ENCODE measurements around the gene DPP10.

Gene DPP10

DNA sequence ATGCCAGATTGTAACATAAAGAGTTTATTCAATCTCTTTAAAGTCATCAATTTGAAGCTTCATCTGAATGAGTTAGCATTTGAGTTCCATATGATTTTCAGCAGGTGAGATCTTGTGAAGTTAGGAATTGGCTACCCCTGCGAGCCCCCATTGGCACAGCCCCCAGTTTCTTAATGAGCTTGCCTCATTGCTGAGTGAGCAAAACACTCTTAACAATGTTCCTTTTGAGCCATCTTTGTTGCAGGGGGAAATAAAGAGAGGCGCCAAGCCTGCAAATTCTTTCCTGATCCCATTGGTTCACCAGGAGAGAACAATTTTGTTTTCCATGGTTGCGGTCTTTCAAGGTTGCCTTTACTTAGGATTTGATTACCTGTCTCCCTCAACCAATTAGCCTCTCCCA, 18.7 kb downstream of the DPP10 start:
- TF ChIP-seq TAF1 (IDR thresholded peaks at IDR 0.05; ENCODE audit: borderline replicate concordance, low read depth, low read length) (no peak), POLR2A (IDR thresholded peaks at IDR 0.05; ENCODE audit: low read depth, low read length) (no peak), POLR2AphosphoS5 (IDR thresholded peaks at IDR 0.05; ENCODE audit: low read depth, low read length) (no peak)
- DNase-seq (ENCODE audit: insufficient read length) (no peak), FAIRE-seq (no peak)

DNA sequence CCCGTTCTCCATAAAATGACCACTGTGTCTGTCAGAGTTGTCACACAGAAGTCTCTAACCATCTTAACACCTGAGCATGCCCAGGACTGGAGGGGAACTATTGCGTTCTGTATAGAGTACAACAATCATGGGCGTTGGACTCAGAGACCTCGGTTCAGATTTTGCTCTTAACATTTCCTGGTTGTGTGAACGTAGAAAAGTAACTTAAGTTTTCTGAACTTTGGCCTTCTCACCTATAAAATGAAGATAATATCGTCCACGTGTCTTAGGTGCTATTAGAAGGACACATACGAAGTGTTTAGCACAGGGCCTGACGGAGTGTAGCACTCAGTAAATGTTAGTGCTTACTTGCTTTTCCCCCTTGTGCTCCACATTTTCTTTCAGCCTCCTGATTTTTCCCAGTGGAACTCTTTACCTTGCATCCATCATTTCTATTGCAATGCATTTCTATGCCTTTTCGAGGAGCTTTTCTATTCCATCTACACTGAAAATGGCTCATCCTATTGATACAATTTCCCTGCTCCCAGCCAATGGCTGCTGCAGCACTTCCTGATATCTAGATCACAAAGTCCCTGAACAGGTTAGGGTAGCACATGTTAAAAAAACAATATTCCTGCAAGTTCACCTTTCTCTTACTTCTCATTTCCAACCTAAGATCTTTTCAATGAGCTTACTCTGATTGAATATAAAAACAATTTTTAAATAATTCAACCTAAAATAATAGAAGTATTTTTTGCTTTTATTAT, 22.7 kb downstream of the DPP10 start:
- TF ChIP-seq TAF1 (IDR thresholded peaks at IDR 0.05; ENCODE audit: borderline replicate concordance, low read depth, low read length) (no peak), POLR2A (IDR thresholded peaks at IDR 0.05; ENCODE audit: low read depth, low read length) (no peak), POLR2AphosphoS5 (IDR thresholded peaks at IDR 0.05; ENCODE audit: low read depth, low read length) (no peak)
- FAIRE-seq (no peak), DNase-seq (ENCODE audit: insufficient read length) (no peak)

- no peak for TF ChIP-seq TAF1 (IDR thresholded peaks at IDR 0.05; ENCODE audit: borderline replicate concordance, low read depth, low read length)
- no peak for TF ChIP-seq POLR2A (IDR thresholded peaks at IDR 0.05; ENCODE audit: low read depth, low read length)
- no peak for TF ChIP-seq POLR2AphosphoS5 (IDR thresholded peaks at IDR 0.05; ENCODE audit: low read depth, low read length)
- no peak for DNase-seq (ENCODE audit: insufficient read length)
- FAIRE-seq, result no peak
Observed at GRCh38 chr2:114468343-114468742, 25.9 kb downstream of the DPP10 start.

DNA sequence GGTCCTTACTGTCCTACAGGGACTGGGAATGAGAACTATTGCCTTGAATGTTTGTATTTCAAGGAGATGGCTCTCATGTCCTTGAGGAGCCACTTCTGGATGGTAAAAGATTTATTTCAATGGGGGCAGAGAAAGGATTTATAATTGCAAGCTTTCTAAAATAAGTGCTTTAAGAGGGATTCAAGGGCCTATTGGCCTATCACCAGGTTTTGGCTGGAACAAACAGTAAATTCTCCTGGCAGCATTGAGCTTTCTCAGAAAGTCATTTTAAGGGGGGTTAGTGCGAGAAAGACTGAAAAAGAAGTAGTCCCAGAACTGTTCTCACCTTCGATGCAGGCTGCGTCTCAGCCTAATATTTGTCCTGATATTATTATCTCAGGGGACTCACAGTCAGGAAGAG, 29.8 kb downstream of the DPP10 start:
- no peak for TF ChIP-seq POLR2A (IDR thresholded peaks at IDR 0.05; ENCODE audit: low read depth, low read length)
- no peak for DNase-seq (ENCODE audit: insufficient read length)
- no peak for FAIRE-seq

GRCh38 chr2:114472726-114473125, 30.3 kb downstream of the DPP10 start:
- FAIRE-seq, result no peak
- TF ChIP-seq POLR2AphosphoS5 (IDR thresholded peaks at IDR 0.05; ENCODE audit: low read depth, low read length) (no peak), POLR2A (IDR thresholded peaks at IDR 0.05; ENCODE audit: low read depth, low read length) (no peak), TAF1 (IDR thresholded peaks at IDR 0.05; ENCODE audit: borderline replicate concordance, low read depth, low read length) (no peak)
- DNase-seq (ENCODE audit: insufficient read length), result no peak

- DNase-seq (ENCODE audit: insufficient read length) (no peak), FAIRE-seq (no peak)
- TF ChIP-seq TAF1 (IDR thresholded peaks at IDR 0.05; ENCODE audit: borderline replicate concordance, low read depth, low read length), result no peak
- no peak for TF ChIP-seq POLR2A (IDR thresholded peaks at IDR 0.05; ENCODE audit: low read depth, low read length)
- TF ChIP-seq POLR2AphosphoS5 (IDR thresholded peaks at IDR 0.05; ENCODE audit: low read depth, low read length), result no peak
Observed at GRCh38 chr2:114488841-114489530, 46.5 kb downstream of the DPP10 start.

- DNase-seq (ENCODE audit: insufficient read length) (no peak), FAIRE-seq (no peak)
- TF ChIP-seq POLR2AphosphoS5 (IDR thresholded peaks at IDR 0.05; ENCODE audit: low read depth, low read length) (no peak), POLR2A (IDR thresholded peaks at IDR 0.05; ENCODE audit: low read depth, low read length) (no peak), TAF1 (IDR thresholded peaks at IDR 0.05; ENCODE audit: borderline replicate concordance, low read depth, low read length) (no peak)
Observed at GRCh38 chr2:114495046-114495445, 52.6 kb downstream of the DPP10 start.

DNA sequence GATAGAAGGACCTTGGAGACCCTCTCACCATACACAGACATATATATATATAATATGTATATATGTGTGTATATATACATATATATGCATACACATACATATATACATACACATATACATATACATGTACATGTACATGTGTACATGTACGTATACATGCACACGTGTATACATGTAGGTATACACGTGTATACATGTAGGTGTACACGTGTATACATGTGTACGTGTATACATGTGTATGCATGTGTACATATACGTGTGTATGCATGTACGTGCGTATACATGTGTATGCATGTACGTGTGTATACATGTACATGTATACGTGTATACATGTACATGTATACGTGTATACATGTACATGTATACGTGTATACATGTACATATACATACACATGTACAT, 54.5 kb downstream of the DPP10 start:
- DNase-seq (ENCODE audit: insufficient read length) (no peak), FAIRE-seq (no peak)
- no peak for TF ChIP-seq POLR2A (IDR thresholded peaks at IDR 0.05; ENCODE audit: low read depth, low read length)
- TF ChIP-seq TAF1 (IDR thresholded peaks at IDR 0.05; ENCODE audit: borderline replicate concordance, low read depth, low read length), result no peak
- TF ChIP-seq POLR2AphosphoS5 (IDR thresholded peaks at IDR 0.05; ENCODE audit: low read depth, low read length), result no peak

DNA sequence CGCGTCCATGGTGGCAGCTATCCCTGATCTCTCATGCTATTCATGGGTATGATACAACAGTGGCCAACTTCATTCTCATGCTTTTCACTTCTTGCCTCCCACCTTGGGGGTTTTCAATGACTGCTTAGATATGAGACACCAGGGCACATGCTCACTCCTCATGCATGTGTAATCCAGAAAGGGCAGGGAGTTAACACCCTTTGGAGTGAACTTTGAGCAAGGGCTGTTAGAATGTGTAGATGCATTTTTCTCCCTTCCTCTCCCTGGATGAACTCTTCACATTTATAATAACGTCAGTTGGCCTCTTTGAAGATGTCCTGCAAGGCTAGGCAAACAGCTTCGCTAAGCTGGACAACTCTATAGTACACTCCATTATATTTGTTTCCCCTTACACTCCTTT, 56.7 kb downstream of the DPP10 start:
- DNase-seq (ENCODE audit: insufficient read length), result no peak
- no peak for FAIRE-seq
- TF ChIP-seq POLR2AphosphoS5 (IDR thresholded peaks at IDR 0.05; ENCODE audit: low read depth, low read length), result no peak
- TF ChIP-seq TAF1 (IDR thresholded peaks at IDR 0.05; ENCODE audit: borderline replicate concordance, low read depth, low read length), result no peak
- no peak for TF ChIP-seq POLR2A (IDR thresholded peaks at IDR 0.05; ENCODE audit: low read depth, low read length)

DNA sequence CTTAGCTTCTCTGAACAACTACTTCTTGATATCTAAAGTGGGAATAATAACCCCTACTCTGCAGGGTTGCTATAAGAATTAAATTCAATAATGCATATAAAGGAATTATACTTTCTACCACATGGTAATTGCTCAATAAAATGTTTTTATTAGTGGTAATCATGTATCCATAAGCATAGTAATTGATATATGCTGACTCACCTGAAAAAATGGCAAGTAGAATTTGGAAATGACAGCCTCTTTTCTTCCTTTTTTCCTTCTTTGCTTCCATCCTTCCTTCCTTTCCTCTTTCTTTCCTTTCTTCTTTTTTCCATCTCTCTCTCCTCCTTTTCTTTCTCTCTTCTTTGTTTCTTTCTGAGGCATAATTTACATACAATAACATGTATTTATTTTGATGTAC, 65.3 kb downstream of the DPP10 start:
- TF ChIP-seq TAF1 (IDR thresholded peaks at IDR 0.05; ENCODE audit: borderline replicate concordance, low read depth, low read length) (no peak), POLR2A (IDR thresholded peaks at IDR 0.05; ENCODE audit: low read depth, low read length) (no peak), POLR2AphosphoS5 (IDR thresholded peaks at IDR 0.05; ENCODE audit: low read depth, low read length) (no peak)
- FAIRE-seq (no peak), DNase-seq (ENCODE audit: insufficient read length) (no peak)

DNA sequence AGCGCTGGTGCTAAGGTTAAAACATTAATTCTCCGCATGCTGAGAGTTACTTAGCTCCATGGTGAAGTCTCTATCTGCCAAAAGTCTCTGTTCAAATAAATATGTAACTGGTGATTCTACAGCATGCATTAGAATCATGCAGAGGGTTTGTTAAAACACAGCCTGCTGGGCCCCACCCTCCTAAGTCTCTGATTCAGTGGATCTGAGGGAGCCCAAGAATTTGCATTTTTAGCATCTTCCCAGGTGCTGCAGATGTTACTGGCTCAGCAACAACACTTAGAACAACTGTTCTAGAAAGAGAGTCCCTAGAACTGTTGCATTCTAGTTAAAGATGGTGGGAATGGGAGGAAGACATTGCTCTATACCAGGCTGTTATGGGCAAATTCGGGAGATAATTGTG, 73.4 kb downstream of the DPP10 start:
- no peak for TF ChIP-seq POLR2AphosphoS5 (IDR thresholded peaks at IDR 0.05; ENCODE audit: low read depth, low read length)
- TF ChIP-seq POLR2A (IDR thresholded peaks at IDR 0.05; ENCODE audit: low read depth, low read length), result no peak
- no peak for TF ChIP-seq TAF1 (IDR thresholded peaks at IDR 0.05; ENCODE audit: borderline replicate concordance, low read depth, low read length)
- DNase-seq (ENCODE audit: insufficient read length) (no peak), FAIRE-seq (no peak)

DNA sequence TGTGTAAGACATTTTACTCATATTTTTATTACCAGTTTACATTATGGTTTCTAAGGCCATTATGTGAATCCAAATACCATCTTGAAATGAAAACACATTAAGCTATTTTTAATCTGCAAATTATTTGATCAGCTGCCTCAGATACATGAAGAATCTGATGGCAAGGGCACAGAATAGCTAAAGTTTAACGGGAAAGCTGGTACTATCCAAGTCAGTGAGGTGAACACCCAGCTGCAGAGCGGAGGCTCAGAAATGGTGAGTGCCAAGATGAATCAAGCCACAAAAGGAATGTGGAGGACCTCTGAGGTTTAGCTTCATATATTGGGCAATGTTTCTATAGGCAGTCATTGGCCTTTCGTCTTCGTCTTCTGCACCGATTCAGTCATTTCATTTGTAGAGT, 75.1 kb downstream of the DPP10 start:
- no peak for FAIRE-seq
- TF ChIP-seq POLR2AphosphoS5 (IDR thresholded peaks at IDR 0.05; ENCODE audit: low read depth, low read length), result no peak
- TF ChIP-seq POLR2A (IDR thresholded peaks at IDR 0.05; ENCODE audit: low read depth, low read length), result no peak
- no peak for TF ChIP-seq TAF1 (IDR thresholded peaks at IDR 0.05; ENCODE audit: borderline replicate concordance, low read depth, low read length)
- no peak for DNase-seq (ENCODE audit: insufficient read length)
